ENCODE measurements around the gene KIF7.

DNA sequence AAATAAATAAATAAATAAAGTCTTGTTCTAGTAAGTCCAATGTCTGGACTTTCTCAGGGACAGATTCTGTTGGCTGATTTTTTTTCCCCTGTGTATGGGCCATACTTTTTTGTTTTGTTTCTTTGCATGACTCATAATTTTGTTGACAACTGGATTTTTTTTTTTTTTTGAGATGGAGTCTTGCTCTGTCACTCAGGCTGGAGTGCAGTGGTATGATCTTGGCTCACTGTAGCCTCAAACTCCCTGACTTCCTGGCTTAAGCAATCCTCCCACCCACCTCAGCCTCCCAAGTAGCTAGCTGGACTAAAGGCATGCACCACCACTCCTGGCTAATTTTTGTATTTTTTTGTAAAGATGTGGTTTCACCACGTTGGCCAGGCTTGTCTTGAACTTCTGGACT, 41.1 kb downstream of the KIF7 start:
- TF ChIP-seq POLR2A (IDR thresholded peaks at IDR 0.05) (no peak), CTCF (IDR thresholded peaks at IDR 0.05) (no peak)
